ENCODE measurements around the gene AFF3. TPM values are rescaled to one million over a fixed set of nuclear protein-coding genes. Genes with fewer than 3 reads are reported as not detected.

Gene AFF3
- total and polyA plus RNA-seq, 10 of the 15 experiments (the other 5 are each of a cell fraction or from before 2014, with no cell fraction given), result 0.26 to 5.5 (median 3.0) TPM

DNA sequence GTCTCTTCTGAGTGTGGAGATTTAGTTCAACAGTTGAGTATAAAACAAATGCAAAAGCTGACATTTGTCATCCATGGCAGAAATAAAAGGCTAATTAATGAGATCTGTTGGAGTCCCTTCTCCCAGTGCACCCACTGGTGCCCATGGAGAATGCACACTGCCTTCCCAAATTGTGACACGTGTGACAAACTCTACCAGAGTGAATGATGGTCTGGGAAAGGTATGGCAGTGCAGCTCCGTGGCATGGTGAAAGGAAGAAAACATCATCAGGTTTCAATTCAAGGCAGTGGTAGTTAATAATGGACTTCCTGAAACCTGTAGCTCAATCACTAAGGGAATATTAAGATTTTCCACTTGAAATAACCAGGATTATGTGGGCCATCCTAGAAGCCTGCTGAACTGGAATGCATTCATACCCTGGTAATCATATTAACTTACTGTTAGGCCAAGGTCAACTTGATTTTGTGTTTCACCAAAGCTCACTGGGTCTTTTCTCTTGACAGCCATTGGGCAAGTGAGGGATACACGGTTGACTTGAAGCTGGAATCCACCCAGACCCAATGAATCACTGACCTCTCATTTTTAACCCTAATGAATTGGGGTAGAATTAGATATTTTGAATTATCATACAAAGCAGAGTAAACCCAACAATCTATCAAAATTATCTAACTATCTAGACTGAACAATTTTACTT lies 167.6 kb downstream of the AFF3 start:
- Histone ChIP-seq H3K4me3 (no peak overlapping the region), H3K4me2 (ENCODE audit: control insufficient read depth, insufficient read depth) (no peak overlapping the region), H3K36me3 (ENCODE audit: control insufficient read depth in 2 of 2, insufficient read depth in 2 of 2, low read length in 1 of 2) (no peaks in the 10 kb centered on the region), H3K27me3 (replicated peaks in 1 of 2; ENCODE audit: control insufficient read depth in 2 of 2, insufficient read depth in 2 of 2, low read length in 1 of 2) (0 out of 4 replicates have a peak, but pooled peaks cover 0 to 1% of the 10 kb centered on the region in 2 experiments), H3K27ac (ENCODE audit: control insufficient read depth, insufficient read depth) (no peak overlapping the region), H2AFZ (ENCODE audit: control insufficient read depth, low read depth, low read length) (no peak overlapping the region), H3K4me1 (ENCODE audit: control insufficient read depth, insufficient read depth, low read length) (no peaks in the 10 kb centered on the region), H3K9me3 (replicated peaks; ENCODE audit: control insufficient read depth, insufficient read depth, low read length) (no peaks in the 10 kb centered on the region), H3K9ac (ENCODE audit: control insufficient read depth, insufficient read depth, low read length) (no peak overlapping the region), H4K20me1 (ENCODE audit: control insufficient read depth, insufficient read depth) (0 out of 2 replicates have a peak, but pooled peaks cover 3% of the 10 kb centered on the region), H3K79me2 (ENCODE audit: control insufficient read depth, insufficient read depth, low read length) (no peaks in the 10 kb centered on the region)
- ChIA-PET RAD21 (ENCODE audit: unreplicated experiment) (no interaction called here), CTCF (no interaction called here), POLR2A (no interaction called here), SMC1A (ENCODE audit: uncharacterized antibody, unreplicated experiment) (interaction anchor here (2.2 kb wide), 1 partner anchor 9 kb away, joined by 5 read pairs; no protein-coding TSS in a partner anchor)
- intact Hi-C loops (cut with micrococcal nuclease; ENCODE audit: unreplicated experiment), result no loop called here
- DNase-seq (ENCODE audit: low read depth, low spot score), result no peak
- no TSS peak for BruUV-seq (replicated peaks)
- TF ChIP-seq ZNF622 (IDR thresholded peaks at IDR 0.05), result no peak
- TF ChIP-seq ZNF274 (IDR thresholded peaks at IDR 0.05; ENCODE audit: insufficient read depth, insufficient read length), result no peak
- no peak for TF ChIP-seq MEF2A (IDR thresholded peaks at IDR 0.05; ENCODE audit: insufficient read depth, low read depth, low read length)
- TF ChIP-seq SMAD5 (IDR thresholded peaks at IDR 0.05; ENCODE audit: low read depth), result no peak
- TF ChIP-seq PBX3 (IDR thresholded peaks at IDR 0.05; ENCODE audit: insufficient replicate concordance, low read depth, low read length), result no peak
- no peak for ATAC-seq
- in situ Hi-C loops (cut with MboI), result no loop called here
- no peak for FAIRE-seq
- WGBS (ENCODE audit: insufficient coverage, insufficient replicate concordance, low lambda C conversion rate, missing lambda C conversion rate), result 21% methylated on average over 3 of the region's 3 CpGs

- no peaks in the 10 kb centered on the region for H3K79me2 ChIP-seq (ENCODE audit: control insufficient read depth, insufficient read depth, low read length)
- FAIRE-seq (no peak), ATAC-seq (peak; percentile 50), DNase-seq (ENCODE audit: low read depth, low spot score) (no peak)
- no peak overlapping the region for H3K4me3 ChIP-seq
- no peak overlapping the region for H3K4me2 ChIP-seq (ENCODE audit: control insufficient read depth, insufficient read depth)
- no peak overlapping the region for H3K27ac ChIP-seq (ENCODE audit: control insufficient read depth, insufficient read depth)
- WGBS (ENCODE audit: insufficient coverage, insufficient replicate concordance, low lambda C conversion rate, missing lambda C conversion rate), result 37% methylated on average over 6 of the region's 6 CpGs
- no peak overlapping the region for H3K9ac ChIP-seq (ENCODE audit: control insufficient read depth, insufficient read depth, low read length)
- in situ Hi-C loops (cut with MboI) (no loop called here), intact Hi-C loops (cut with micrococcal nuclease; ENCODE audit: unreplicated experiment) (no loop called here)
- ChIA-PET RAD21 (ENCODE audit: unreplicated experiment) (no interaction called here), SMC1A (ENCODE audit: uncharacterized antibody, unreplicated experiment) (interaction anchor here (2.2 kb wide), 1 partner anchor 10 kb away, joined by 5 read pairs; no protein-coding TSS in a partner anchor), CTCF (no interaction called here), POLR2A (no interaction called here)
- no peaks in the 10 kb centered on the region for H3K9me3 ChIP-seq (replicated peaks; ENCODE audit: control insufficient read depth, insufficient read depth, low read length)
- H4K20me1 ChIP-seq (ENCODE audit: control insufficient read depth, insufficient read depth), result 0 out of 2 replicates have a peak, but pooled peaks cover 3% of the 10 kb centered on the region
- H3K4me1 ChIP-seq (ENCODE audit: control insufficient read depth, insufficient read depth, low read length), result no peaks in the 10 kb centered on the region
- no TSS peak for BruUV-seq (replicated peaks)
- H3K36me3 ChIP-seq (ENCODE audit: control insufficient read depth in 2 of 2, insufficient read depth in 2 of 2, low read length in 1 of 2), result no peaks in the 10 kb centered on the region
- TF ChIP-seq IKZF2 (IDR thresholded peaks at IDR 0.05) (no peak), RAD51 (IDR thresholded peaks at IDR 0.05) (no peak), CREM (IDR thresholded peaks at IDR 0.05; ENCODE audit: low read depth) (no peak), KAT2A (conservative IDR thresholded peaks at IDR 0.05; ENCODE audit: control insufficient read depth, low read depth, low read length) (no peak), SRF (IDR thresholded peaks at IDR 0.05; ENCODE audit: low read depth in 2 of 2, low read length in 2 of 2) (no peak), ZNF384 (IDR thresholded peaks at IDR 0.05; ENCODE audit: borderline replicate concordance, low read depth, low read length) (no peak), CHD4 (IDR thresholded peaks at IDR 0.05) (no peak), SUZ12 (IDR thresholded peaks at IDR 0.05; ENCODE audit: unreplicated experiment) (no peak), ATF7 (IDR thresholded peaks at IDR 0.05; ENCODE audit: low read depth) (no peak)
- TF ChIP-seq, protein P1, sequence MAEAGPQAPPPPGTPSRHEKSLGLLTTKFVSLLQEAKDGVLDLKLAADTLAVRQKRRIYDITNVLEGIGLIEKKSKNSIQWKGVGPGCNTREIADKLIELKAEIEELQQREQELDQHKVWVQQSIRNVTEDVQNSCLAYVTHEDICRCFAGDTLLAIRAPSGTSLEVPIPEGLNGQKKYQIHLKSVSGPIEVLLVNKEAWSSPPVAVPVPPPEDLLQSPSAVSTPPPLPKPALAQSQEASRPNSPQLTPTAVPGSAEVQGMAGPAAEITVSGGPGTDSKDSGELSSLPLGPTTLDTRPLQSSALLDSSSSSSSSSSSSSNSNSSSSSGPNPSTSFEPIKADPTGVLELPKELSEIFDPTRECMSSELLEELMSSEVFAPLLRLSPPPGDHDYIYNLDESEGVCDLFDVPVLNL (IDR thresholded peaks at IDR 0.05; ENCODE audit: low read depth, low read length), result no peak
- H2AFZ ChIP-seq (ENCODE audit: control insufficient read depth, low read depth, low read length), result no peak overlapping the region
- H3K27me3 ChIP-seq (replicated peaks in 1 of 2; ENCODE audit: control insufficient read depth in 2 of 2, insufficient read depth in 2 of 2, low read length in 1 of 2), result 0 out of 4 replicates have a peak, but pooled peaks cover 0 to 1% of the 10 kb centered on the region in 2 experiments
Measured at GRCh38 chr2:99974275-99974674, 168.1 kb downstream of the AFF3 start.

Data from GM12878 (cell line).